HEK293 (cell line): ENCODE measurements around the gene TCF12.

Experiments
- CTCF ChIA-PET: fragments of 350-600 bp; formaldehyde crosslinking; extraction: SDS; loops from one replicate; lab custom pipeline; 2021; ENCODE audit warnings: antibody characterized with exemption; lab: Yijun Ruan, JAX
- POLR2A ChIA-PET: fragments of 300-600 bp; formaldehyde crosslinking; extraction: SDS; loops from one replicate; lab custom pipeline; 2020; ENCODE audit warnings: antibody characterized with exemption, inconsistent platforms; lab: Yijun Ruan, JAX
- H3K27ac ChIP-seq: fragments of 200-500 bp; sonication (Bioruptor generic); 2 replicates; pipeline ENCODE4 v1.5.1; 2014; ENCODE audit warnings: low read depth, low read length, control low read depth, inconsistent platforms; ENCODE audit errors: extremely low read depth
- H3K36me3 ChIP-seq, 2 experiments: fragments of 200-500 bp in 1 of 2; sonication (Bioruptor generic) in 1 of 2; 1 replicate in 1 of 2; 2 replicates in 1 of 2; pipeline ENCODE4 v1.5.1; 2014 to 2017; ENCODE audit warnings: inconsistent platforms in 2 of 2, low read length in 2 of 2; ENCODE audit not compliant: control insufficient read depth in 2 of 2, insufficient read depth in 1 of 2
- H3K4me1 ChIP-seq: fragments of 200-500 bp; sonication (Bioruptor generic); 2 replicates; pipeline ENCODE4 v1.5.1; 2014; ENCODE audit warnings: mild to moderate bottlenecking, low read length, inconsistent platforms; ENCODE audit not compliant: control insufficient read depth, insufficient read depth
- H3K4me3 ChIP-seq: 2 replicates; pipeline ENCODE4 v1.5.1; 2011; ENCODE audit warnings: low read depth, mild to moderate bottlenecking, control low read depth, low read length, moderate library complexity
- H3K9me3 ChIP-seq: fragments of 200-500 bp; sonication (Bioruptor generic); 2 replicates; pipeline ENCODE4 v1.5.1; 2014; ENCODE audit warnings: low read depth, low read length, inconsistent platforms; ENCODE audit not compliant: control insufficient read depth, insufficient read depth
- KLF1 ChIP-seq: fragments of 450-650 bp; formaldehyde crosslinking; IDR thresholded peaks from 2 replicates; pipeline ENCODE4 v1.5.1; 2016; ENCODE audit warnings: missing biosample characterization, missing genetic modification characterization
- REPIN1 ChIP-seq: fragments of 450-650 bp; formaldehyde crosslinking; IDR thresholded peaks from 2 replicates; pipeline ENCODE4 v1.5.1; 2017; ENCODE audit warnings: missing biosample characterization, missing genetic modification characterization, low read depth
- SP7 ChIP-seq: fragments of 450-650 bp; formaldehyde crosslinking; IDR thresholded peaks from 2 replicates; pipeline ENCODE4 v1.5.1; 2016; ENCODE audit warnings: missing biosample characterization, missing genetic modification characterization
- TSHZ1 ChIP-seq: fragments of 450-650 bp; formaldehyde crosslinking; IDR thresholded peaks from 2 replicates; pipeline ENCODE4 v1.5.1; 2016; ENCODE audit warnings: missing biosample characterization, missing genetic modification characterization, borderline replicate concordance
- YY1 ChIP-seq: fragments of 450-650 bp; formaldehyde crosslinking; IDR thresholded peaks from 2 replicates; pipeline ENCODE4 v1.5.1; 2018; ENCODE audit warnings: missing biosample characterization, missing genetic modification characterization
- ZBTB26 ChIP-seq: fragments of 450-650 bp; formaldehyde crosslinking; optimal IDR thresholded peaks from 2 replicates; pipeline ENCODE3; 2016; ENCODE audit warnings: missing biosample characterization, mild to moderate bottlenecking, missing genetic modification characterization
- ZNF558 ChIP-seq: fragments of 450-650 bp; formaldehyde crosslinking; IDR thresholded peaks from 2 replicates; pipeline ENCODE4 v1.5.1; 2016; ENCODE audit warnings: missing biosample characterization, missing genetic modification characterization
- ZNF610 ChIP-seq: fragments of 450-650 bp; formaldehyde crosslinking; IDR thresholded peaks from 2 replicates; pipeline ENCODE4 v1.5.1; 2016; ENCODE audit warnings: missing biosample characterization, missing genetic modification characterization, borderline replicate concordance
- ZNF639 ChIP-seq: fragments of 450-650 bp; formaldehyde crosslinking; IDR thresholded peaks from 2 replicates; pipeline ENCODE4 v1.5.1; 2016; ENCODE audit warnings: missing biosample characterization, missing genetic modification characterization
- ZNF837 ChIP-seq: fragments of 450-650 bp; formaldehyde crosslinking; IDR thresholded peaks from 2 replicates; pipeline ENCODE4 v1.5.1; 2016; ENCODE audit warnings: missing biosample characterization, missing genetic modification characterization
- ZSCAN16 ChIP-seq: fragments of 450-650 bp; formaldehyde crosslinking; IDR thresholded peaks from 2 replicates; pipeline ENCODE4 v1.5.1; 2016; ENCODE audit warnings: missing biosample characterization, missing genetic modification characterization
- ZSCAN30 ChIP-seq: fragments of 450-650 bp; IDR thresholded peaks from 2 replicates; pipeline ENCODE4 v1.5.1; 2018; ENCODE audit warnings: missing biosample characterization, mild to moderate bottlenecking, missing genetic modification characterization, moderate library complexity
- TF ChIP-seq, protein P1 (sequence below): fragments of 450-650 bp; formaldehyde crosslinking; IDR thresholded peaks from 2 replicates; pipeline ENCODE4 v1.5.1; 2016; ENCODE audit warnings: missing biosample characterization, missing genetic modification characterization
- TF ChIP-seq, protein P2 (sequence below): fragments of 450-650 bp; formaldehyde crosslinking; IDR thresholded peaks from 2 replicates; pipeline ENCODE4; 2016; ENCODE audit warnings: missing biosample characterization, missing genetic modification characterization
- TF ChIP-seq, protein P3 (sequence below): fragments of 450-650 bp; formaldehyde crosslinking; IDR thresholded peaks from 2 replicates; pipeline ENCODE4 v1.5.1; 2016; ENCODE audit warnings: missing biosample characterization, missing genetic modification characterization, borderline replicate concordance

Gene TCF12

GRCh38 chr15:57301307-57301706 is 382.9 kb downstream of the TCF12 start (continued):
- TF ChIP-seq, protein P1, sequence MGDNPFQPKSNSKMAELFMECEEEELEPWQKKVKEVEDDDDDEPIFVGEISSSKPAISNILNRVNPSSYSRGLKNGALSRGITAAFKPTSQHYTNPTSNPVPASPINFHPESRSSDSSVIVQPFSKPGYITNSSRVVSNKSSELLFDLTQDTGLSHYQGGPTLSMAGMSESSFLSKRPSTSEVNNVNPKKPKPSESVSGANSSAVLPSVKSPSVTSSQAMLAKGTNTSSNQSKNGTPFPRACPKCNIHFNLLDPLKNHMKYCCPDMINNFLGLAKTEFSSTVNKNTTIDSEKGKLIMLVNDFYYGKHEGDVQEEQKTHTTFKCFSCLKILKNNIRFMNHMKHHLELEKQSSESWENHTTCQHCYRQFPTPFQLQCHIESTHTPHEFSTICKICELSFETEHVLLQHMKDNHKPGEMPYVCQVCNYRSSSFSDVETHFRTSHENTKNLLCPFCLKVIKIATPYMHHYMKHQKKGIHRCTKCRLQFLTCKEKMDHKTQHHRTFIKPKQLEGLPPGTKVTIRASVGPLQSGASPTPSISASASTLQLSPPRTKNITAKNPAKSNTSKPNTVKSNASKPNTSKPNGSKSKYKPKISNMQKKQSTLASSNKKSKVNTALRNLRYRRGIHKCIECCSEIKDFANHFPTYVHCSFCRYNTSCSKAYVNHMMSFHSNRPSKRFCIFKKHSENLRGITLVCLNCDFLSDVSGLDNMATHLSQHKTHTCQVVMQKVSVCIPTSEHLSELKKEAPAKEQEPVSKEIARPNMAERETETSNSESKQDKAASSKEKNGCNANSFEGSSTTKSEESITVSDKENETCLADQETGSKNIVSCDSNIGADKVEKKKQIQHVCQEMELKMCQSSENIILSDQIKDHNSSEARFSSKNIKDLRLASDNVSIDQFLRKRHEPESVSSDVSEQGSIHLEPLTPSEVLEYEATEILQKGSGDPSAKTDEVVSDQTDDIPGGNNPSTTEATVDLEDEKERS (tag by site-specific recombination) = no peak

- TF ChIP-seq, protein P2, sequence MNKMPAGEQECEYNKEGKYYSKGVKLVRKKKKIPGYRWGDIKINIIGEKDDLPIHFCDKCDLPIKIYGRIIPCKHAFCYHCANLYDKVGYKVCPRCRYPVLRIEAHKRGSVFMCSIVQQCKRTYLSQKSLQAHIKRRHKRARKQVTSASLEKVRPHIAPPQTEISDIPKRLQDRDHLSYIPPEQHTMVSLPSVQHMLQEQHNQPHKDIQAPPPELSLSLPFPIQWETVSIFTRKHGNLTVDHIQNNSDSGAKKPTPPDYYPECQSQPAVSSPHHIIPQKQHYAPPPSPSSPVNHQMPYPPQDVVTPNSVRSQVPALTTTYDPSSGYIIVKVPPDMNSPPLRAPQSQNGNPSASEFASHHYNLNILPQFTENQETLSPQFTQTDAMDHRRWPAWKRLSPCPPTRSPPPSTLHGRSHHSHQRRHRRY (tag by site-specific recombination) = no peak
- TF ChIP-seq TSHZ1 (no peak), KLF1 (tag by site-specific recombination) (no peak)
- TF ChIP-seq, protein P3, sequence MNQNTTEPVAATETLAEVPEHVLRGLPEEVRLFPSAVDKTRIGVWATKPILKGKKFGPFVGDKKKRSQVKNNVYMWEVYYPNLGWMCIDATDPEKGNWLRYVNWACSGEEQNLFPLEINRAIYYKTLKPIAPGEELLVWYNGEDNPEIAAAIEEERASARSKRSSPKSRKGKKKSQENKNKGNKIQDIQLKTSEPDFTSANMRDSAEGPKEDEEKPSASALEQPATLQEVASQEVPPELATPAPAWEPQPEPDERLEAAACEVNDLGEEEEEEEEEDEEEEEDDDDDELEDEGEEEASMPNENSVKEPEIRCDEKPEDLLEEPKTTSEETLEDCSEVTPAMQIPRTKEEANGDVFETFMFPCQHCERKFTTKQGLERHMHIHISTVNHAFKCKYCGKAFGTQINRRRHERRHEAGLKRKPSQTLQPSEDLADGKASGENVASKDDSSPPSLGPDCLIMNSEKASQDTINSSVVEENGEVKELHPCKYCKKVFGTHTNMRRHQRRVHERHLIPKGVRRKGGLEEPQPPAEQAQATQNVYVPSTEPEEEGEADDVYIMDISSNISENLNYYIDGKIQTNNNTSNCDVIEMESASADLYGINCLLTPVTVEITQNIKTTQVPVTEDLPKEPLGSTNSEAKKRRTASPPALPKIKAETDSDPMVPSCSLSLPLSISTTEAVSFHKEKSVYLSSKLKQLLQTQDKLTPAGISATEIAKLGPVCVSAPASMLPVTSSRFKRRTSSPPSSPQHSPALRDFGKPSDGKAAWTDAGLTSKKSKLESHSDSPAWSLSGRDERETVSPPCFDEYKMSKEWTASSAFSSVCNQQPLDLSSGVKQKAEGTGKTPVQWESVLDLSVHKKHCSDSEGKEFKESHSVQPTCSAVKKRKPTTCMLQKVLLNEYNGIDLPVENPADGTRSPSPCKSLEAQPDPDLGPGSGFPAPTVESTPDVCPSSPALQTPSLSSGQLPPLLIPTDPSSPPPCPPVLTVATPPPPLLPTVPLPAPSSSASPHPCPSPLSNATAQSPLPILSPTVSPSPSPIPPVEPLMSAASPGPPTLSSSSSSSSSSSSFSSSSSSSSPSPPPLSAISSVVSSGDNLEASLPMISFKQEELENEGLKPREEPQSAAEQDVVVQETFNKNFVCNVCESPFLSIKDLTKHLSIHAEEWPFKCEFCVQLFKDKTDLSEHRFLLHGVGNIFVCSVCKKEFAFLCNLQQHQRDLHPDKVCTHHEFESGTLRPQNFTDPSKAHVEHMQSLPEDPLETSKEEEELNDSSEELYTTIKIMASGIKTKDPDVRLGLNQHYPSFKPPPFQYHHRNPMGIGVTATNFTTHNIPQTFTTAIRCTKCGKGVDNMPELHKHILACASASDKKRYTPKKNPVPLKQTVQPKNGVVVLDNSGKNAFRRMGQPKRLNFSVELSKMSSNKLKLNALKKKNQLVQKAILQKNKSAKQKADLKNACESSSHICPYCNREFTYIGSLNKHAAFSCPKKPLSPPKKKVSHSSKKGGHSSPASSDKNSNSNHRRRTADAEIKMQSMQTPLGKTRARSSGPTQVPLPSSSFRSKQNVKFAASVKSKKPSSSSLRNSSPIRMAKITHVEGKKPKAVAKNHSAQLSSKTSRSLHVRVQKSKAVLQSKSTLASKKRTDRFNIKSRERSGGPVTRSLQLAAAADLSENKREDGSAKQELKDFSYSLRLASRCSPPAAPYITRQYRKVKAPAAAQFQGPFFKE (tag by site-specific recombination) = no peak
- Histone ChIP-seq H3K36me3 (no peaks in the 10 kb centered on the region), H3K9me3 (no peaks in the 10 kb centered on the region), H3K27ac (no peak overlapping the region), H3K4me3 (no peak overlapping the region), H3K4me1 (no peaks in the 10 kb centered on the region)
- ChIA-PET POLR2A (interaction anchor here (0.6 kb wide), 1 partner anchor 1680 kb away, joined by 3 read pairs; no protein-coding TSS in a partner anchor), CTCF (no interaction called here)
Observed at GRCh38 chr15:57302640-57303257, 384.3 kb downstream of the TCF12 start.

GRCh38 chr15:57305009-57305408 is 386.6 kb downstream of the TCF12 start:
- H3K4me3 ChIP-seq = no peak overlapping the region
- H3K36me3 ChIP-seq = no peaks in the 10 kb centered on the region
- POLR2A ChIA-PET = no interaction called here
- H3K9me3 ChIP-seq = no peaks in the 10 kb centered on the region
- no peaks in the 10 kb centered on the region for H3K4me1 ChIP-seq
- CTCF ChIA-PET = interaction anchor here (0.7 to 3.0 kb wide), 2 partner anchors 159 to 194 kb away, joined by 3 to 33 read pairs; no protein-coding TSS in a partner anchor
- no peak overlapping the region for H3K27ac ChIP-seq
- no peak for TF ChIP-seq ZNF837 (tag by site-specific recombination)
- TF ChIP-seq SP7 (tag by site-specific recombination) = no peak
- TF ChIP-seq REPIN1 (tag by site-specific recombination) = no peak
- no peak for TF ChIP-seq ZBTB26 (tag by site-specific recombination)
- TF ChIP-seq ZNF558 (tag by site-specific recombination) = no peak
- no peak for TF ChIP-seq ZSCAN30 (tag by site-specific recombination)
- no peak for TF ChIP-seq ZSCAN16 (tag by site-specific recombination)
- no peak for TF ChIP-seq YY1 (tag by site-specific recombination)
- TF ChIP-seq ZNF610 (tag by site-specific recombination) = no peak
- TF ChIP-seq ZNF639 = no peak
